ENCODE data around the gene ZSCAN20.

ZSCAN20 gene
- 10.3 to 10.9 reads per million in 2 donors for total RNA-seq

DNA sequence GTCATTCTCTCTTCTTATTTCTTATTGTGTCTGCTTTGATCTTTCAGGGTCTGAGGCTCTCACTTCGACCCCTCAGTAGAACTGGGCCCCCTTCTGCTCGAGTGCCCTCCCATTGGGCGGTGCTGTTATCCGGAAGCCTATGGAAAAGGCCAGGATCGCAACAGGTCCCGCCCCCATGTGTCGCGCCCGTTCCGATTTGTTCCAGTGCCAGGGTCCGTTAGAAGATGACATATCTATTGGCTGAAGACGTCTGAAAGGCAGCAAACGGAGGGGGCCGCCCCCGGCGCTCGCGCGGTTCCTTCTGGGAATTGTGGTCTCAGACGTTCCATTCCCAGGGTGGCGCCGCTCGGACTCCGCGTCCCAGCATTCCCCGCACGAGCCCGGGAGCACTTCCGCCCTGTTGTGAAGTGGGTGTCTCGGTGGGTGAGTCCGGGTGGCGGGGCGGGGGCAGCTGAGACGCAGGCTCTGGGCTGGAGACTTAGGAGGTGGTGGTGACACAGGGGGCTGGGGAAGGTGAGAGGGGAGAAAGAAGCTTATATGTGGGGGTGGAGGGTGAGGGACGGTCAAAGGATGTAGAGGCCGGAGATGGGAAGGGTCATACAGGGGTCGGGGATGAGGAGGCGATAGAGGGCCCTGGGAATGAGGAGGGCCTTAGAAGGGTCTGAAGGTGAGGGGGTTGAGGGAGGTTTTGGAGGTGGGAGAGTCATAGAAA is at the start of gene ZSCAN20:
ZSCAN20 (plus strand) TSS at position 377 of the 712 bp plus-strand sequence. CDS start 6,644 bp downstream, outside the sequence.
- DNase-seq: peak; percentile 72

DNA sequence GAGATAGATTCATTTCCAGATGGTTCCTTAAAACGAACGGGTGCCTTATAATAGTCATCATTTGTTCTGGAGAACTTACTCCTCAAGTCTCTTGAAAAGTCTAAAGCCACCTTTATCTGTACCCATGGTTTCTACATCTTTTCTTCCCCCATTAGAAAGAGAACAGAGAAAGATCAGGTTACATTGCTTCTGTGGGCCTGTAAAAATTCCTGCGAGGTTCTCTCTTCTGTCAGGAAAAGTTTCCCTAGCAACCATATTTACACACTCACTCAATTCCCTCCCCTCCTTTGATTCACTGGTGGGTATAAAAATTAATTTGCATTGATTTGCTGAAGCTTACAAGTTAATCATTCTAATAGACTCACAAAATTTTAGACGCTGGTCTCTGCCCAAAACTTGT is 48.2 kb upstream of the ZSCAN20 start:
- no peak for DNase-seq

GRCh38 chr1:33424610-33425009 is 47.8 kb upstream of the ZSCAN20 start:
- DNase-seq: no peak

DNA sequence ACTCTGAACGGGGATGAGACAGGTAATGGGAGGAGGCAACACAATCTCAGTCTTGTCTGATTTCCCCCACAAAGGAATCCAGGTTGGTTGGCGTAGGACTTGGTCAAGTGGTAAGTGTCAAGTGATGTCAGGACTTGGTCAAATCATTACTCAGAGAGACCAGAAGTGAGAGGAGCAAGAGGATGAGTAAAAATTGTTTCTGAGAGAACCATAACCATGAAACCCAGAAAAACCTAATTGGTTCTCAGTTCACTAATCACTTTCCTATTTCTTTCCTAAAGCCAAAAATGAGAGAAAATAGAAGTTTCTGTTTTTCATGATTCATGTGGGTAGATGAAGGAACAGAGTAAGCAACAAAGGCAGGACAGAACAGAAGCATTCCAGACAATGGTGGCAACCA is 46.5 kb upstream of the ZSCAN20 start:
- DNase-seq: no peak

- no peak for DNase-seq
Observed at GRCh38 chr1:33426916-33427315, 45.5 kb upstream of the ZSCAN20 start.

- no peak for DNase-seq
Observed at GRCh38 chr1:33428661-33429060, 43.8 kb upstream of the ZSCAN20 start.

DNA sequence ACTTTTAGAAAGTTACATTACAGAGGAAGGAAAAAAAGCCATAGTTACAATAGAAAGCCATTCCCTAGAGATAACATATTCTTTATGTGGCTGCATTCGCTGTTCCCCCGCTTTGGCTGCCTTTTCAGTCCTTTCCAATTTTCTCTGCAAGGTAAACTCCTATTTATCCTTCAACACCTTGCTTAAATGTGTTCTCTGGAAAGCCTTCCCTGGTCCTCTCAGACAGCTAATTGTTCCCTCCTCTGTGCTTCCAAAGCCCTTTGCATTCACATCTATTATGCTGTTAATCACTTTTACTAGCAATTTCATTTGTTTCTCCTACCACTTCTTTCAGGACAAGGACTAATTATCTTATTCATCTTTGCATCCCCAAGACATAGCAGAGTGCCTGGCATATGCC is 43.1 kb upstream of the ZSCAN20 start:
- no peak for DNase-seq

DNA sequence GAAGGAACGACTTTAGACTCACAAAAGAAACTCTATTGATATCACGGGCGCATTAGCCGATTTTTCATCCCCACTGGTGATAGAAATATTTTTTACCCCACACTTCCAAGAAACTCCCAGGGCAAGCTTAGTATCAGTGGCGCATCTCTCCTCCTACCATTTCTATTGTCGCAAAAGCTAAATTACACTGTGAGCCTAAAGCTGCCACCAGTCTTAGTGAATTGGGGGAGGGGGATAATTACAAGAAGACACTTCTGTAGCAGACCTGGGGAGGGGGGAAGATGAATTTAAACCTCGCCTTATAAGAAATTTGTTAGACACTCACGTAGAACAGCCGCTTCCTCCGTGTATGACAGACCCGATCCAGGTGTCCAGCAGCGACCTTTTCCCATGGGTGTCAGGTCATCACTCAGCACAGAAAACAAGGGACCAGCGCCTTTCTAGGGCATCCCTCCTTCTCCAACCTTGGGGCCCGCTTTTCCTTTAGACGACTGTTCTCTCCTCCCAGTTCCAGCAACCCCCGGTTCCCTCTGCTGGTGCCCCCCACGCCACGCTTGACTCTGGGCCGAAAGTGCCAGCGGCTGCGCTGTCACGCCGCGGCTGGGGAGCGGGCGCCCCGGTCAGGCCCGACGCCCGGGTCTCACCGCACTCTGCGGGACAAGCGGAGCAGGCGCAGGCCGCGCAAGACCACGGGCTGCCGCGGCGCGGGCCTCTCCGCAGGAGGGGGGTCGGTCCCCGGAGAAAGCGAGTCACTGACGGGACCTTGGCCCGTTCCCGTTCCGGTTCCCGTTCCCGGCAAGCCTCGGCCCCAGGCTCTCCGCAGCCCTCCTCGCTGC is 42.4 kb upstream of the ZSCAN20 start:
- DNase-seq: peak; percentile 17

DNA sequence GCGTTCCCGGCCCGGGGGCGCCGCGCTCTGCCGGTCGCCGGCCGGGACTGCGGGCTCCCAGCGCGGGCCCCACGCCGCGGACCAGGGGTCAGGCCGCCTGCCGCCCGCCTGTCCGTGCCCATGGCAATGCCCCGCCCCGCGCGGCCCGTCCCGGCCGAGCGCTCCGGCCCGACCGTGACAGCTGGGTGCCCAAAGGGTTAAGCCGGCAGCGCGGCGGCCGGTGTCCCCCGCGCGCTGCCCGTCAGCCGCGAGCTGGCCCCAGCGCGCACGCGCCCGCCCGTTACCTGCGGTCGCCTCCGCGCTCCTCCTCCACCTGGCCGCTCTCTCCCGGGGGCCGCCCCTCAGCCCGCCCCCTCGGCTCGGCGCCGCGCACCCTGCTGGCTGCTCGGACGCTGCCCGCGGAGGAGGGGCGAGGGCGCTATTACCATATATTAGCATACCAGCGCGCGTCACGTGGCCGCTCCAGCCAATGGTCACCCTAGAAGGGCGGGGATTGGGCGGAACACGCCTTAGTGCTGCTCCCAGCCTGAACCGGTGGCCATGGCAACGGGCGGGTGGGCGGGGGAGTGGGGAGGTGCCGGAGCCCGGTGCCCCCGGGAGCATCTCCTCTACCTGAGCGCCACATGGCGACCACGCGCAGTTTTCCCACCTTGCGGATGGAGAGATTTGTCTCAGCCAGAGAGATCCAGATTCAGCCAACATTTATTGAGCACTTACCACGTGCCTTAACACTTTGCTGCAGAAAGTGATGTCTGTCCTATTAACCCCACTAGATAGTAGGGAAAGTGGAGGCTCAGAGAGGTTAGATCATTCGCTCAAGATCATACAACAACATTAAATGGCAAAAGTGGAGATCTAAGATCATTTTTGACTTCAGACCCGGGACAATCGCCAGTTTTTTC is 41.5 kb upstream of the ZSCAN20 start, which contains the start of gene PHC2:
PHC2 (minus strand) TSS at position 404 of the 902 bp plus-strand sequence. CDS start 55,556 bp downstream, outside the sequence.
- peak; percentile 81 for DNase-seq

GRCh38 chr1:33433509-33434362 is 38.7 kb upstream of the ZSCAN20 start:
- DNase-seq: no peak

DNA sequence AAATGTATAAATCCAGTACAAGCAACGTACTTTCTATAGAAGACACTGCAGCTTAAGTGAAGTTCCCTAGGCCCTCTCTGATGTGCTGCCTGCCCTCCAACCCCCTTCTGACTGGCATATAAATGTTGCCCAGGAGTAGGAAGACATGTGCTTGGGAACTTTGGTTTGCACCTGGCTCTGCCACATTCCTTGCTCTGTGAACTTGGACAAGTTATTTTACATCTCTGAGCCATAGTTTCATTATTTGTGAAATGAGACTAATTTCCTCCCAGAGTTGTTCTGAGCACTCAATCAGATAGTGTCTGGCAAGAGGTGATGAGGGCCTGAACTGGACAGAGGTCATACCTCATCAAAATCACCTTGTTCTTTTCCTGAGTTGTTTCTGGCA is 38.1 kb upstream of the ZSCAN20 start:
- no peak for DNase-seq

GRCh38 chr1:33435096-33435820 is 37.2 kb upstream of the ZSCAN20 start:
- DNase-seq: no peak

GRCh38 chr1:33436557-33437285 is 35.7 kb upstream of the ZSCAN20 start:
- no peak for DNase-seq

DNA sequence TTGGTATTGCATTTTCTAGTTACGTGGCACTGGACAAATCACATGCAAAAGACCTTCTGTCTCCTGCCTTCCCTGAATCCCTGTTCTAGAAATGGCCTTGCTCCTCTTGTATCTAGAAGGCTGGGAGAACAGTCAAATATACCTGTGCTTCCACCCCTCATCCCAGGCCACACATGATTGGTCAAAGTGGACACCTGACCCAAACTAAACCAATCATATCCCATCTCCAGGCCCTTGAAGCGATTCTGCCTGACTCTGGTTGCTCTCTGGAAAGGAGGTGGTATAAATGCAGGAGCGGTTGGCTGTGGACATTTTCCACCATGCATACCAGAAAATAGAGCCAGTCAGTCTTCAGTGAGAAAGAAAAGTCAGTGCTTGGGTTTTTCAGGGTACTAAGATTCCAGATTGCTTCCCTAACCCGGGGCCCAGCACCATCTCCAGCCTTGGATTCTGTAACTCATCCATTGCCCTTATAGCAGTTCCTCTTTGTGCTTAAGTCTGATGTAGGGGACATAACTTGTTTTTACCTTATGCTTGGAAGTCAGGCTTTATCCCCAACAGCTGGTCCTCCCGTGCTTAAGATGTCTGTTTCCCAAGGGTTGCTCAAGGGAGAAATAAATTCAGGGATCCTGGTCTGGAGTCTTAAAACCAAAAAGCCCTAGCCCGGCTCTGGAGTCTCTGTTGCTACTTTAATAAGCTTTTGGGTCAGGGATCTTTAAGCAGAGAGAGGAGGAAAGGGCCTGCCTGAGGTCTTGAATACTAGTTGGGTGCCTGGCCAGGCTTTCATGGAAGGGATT is 33.9 kb upstream of the ZSCAN20 start:
- no peak for DNase-seq

DNA sequence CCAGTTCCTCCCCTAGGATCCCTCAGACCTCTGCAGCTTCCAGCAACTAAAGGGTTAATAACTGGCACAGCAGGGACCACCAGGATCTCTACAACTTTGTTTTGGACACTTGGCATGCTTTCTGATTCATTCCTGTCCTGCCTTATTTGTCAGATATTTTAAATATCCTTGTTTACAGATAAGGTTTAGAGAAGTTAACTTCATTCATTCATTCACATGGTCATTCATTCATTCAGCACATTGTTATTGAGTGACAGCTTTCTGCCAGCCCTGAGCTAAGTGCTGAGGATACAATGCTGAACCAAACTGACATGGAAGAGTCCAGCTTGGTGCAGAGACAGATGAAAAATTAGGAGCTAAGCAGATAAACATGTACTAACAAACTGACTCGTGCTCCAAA is 32.8 kb upstream of the ZSCAN20 start:
- DNase-seq: no peak

DNA sequence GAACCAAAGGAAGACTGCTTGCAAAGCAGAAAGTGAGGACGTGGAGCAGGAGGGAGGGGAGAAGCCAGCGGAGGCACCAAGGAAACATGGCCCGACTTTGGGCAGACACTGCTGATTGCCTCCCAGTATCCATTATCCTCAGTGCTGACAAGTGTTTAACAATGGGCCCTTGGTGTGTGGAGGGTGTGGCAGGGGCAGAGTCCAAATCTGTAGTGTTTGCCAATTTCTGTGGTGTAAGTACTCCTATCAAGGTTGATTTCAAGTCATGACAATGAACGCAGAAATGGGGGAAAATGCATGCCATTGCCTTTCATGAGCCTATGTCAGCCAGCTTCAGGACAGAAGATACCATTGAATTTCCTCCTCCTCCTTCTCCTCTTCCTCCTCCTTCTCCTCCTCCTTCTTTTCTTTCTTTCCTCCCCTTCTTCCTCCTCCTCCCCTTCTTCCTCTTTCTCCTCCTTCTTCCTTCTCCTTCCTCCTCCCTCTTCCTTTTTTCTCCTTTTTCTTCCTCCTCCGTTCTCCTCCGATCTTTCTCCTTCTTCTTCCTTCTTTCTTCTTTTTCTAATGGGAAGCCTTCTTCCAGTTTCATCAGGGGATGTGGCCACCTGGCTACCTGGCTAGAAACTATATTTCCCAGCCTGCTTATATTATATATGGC is 31.2 kb upstream of the ZSCAN20 start:
- no peak for DNase-seq

- no peak for DNase-seq
Observed at GRCh38 chr1:33442141-33442540, 30.3 kb upstream of the ZSCAN20 start.

GRCh38 chr1:33443080-33443704 is 29.3 kb upstream of the ZSCAN20 start:
- no peak for DNase-seq
